Stimulated activated CD4-positive, alpha-beta T cell treated with anti-CD3 and anti-CD28 coated beads, Interleukin-12 subunit alpha, Interleukin-12 subunit beta, amount 100 ng/mL, for 48 hours (primary cell): Measurements from ENCODE around the gene KRT20.

Experiments
- DNase-seq, 3 donors: peaks; one replicate each; pipeline ENCODE4 v3.0.0-alpha.2; 2020; ENCODE audit warnings: low read depth in 2 of 3, low spot score in 1 of 3

KRT20 gene

GRCh38 chr17:40854175-40854814, 30.7 kb downstream of the KRT20 start:
- no peak for DNase-seq

GRCh38 chr17:40852364-40852763, 32.7 kb downstream of the KRT20 start:
- no peak for DNase-seq

- no peak for DNase-seq
These were observed 34.6 kb downstream of the KRT20 start for GRCh38 chr17:40850293-40850972.

GRCh38 chr17:40849723-40850122, 35.3 kb downstream of the KRT20 start:
- no peak for DNase-seq

- no peak for DNase-seq
These were observed 36.3 kb downstream of the KRT20 start for GRCh38 chr17:40848583-40849235.

GRCh38 chr17:40846515-40847144, 38.4 kb downstream of the KRT20 start:
- no peak for DNase-seq

GRCh38 chr17:40844671-40845107, 40.4 kb downstream of the KRT20 start:
- DNase-seq: no peak

GRCh38 chr17:40843242-40843641, 41.8 kb downstream of the KRT20 start:
- DNase-seq: no peak

- no peak for DNase-seq
These were observed 43.8 kb downstream of the KRT20 start for GRCh38 chr17:40841246-40841645.

- DNase-seq: no peak
These were observed 45.8 kb downstream of the KRT20 start for GRCh38 chr17:40839194-40839593.

GRCh38 chr17:40836020-40836419, 49.0 kb downstream of the KRT20 start:
- no peak for DNase-seq

- no peak for DNase-seq
These were observed 51.2 kb downstream of the KRT20 start for GRCh38 chr17:40833882-40834281.

GRCh38 chr17:40832840-40833239, 52.2 kb downstream of the KRT20 start:
- DNase-seq: no peak

GRCh38 chr17:40830085-40830776, 54.8 kb downstream of the KRT20 start:
- no peak for DNase-seq

GRCh38 chr17:40828454-40829044, 56.5 kb downstream of the KRT20 start:
- no peak for DNase-seq

- no peak for DNase-seq
These were observed 57.1 kb downstream of the KRT20 start for GRCh38 chr17:40827746-40828453.
